ENCODE results near the gene VSTM2L.

Gene VSTM2L

GRCh38 chr20:37895166-37895565, 7.8 kb upstream of the VSTM2L start:
- TF ChIP-seq POLR2AphosphoS5 (IDR thresholded peaks at IDR 0.05; ENCODE audit: low read depth, low read length) (no peak), TAF1 (IDR thresholded peaks at IDR 0.05; ENCODE audit: borderline replicate concordance, insufficient read depth, low read length) (no peak), FOXP2 (optimal IDR thresholded peaks at IDR 0.05; ENCODE audit: borderline replicate concordance, extremely low read depth, extremely low read length, insufficient read depth) (no peak), REST (IDR thresholded peaks at IDR 0.05; ENCODE audit: insufficient read depth in 1 of 2, low read depth in 2 of 2, low read length in 2 of 2) (no peak), SIN3A (IDR thresholded peaks at IDR 0.05; ENCODE audit: borderline replicate concordance, insufficient read depth, low read length) (no peak)

- TF ChIP-seq SIN3A (IDR thresholded peaks at IDR 0.05; ENCODE audit: borderline replicate concordance, insufficient read depth, low read length) (no peak), TAF1 (IDR thresholded peaks at IDR 0.05; ENCODE audit: borderline replicate concordance, insufficient read depth, low read length) (no peak), POLR2AphosphoS5 (IDR thresholded peaks at IDR 0.05; ENCODE audit: low read depth, low read length) (no peak), FOXP2 (optimal IDR thresholded peaks at IDR 0.05; ENCODE audit: borderline replicate concordance, extremely low read depth, extremely low read length, insufficient read depth) (no peak), REST (IDR thresholded peaks at IDR 0.05; ENCODE audit: insufficient read depth in 1 of 2, low read depth in 2 of 2, low read length in 2 of 2) (no peak)
Measured at GRCh38 chr20:37896932-37897548, 5.9 kb upstream of the VSTM2L start.

GRCh38 chr20:37898233-37899104, 4.5 kb upstream of the VSTM2L start:
- no peak for TF ChIP-seq SIN3A (IDR thresholded peaks at IDR 0.05; ENCODE audit: borderline replicate concordance, insufficient read depth, low read length)

GRCh38 chr20:37899105-37900045, 3.6 kb upstream of the VSTM2L start:
- TF ChIP-seq FOXP2 (optimal IDR thresholded peaks at IDR 0.05; ENCODE audit: borderline replicate concordance, extremely low read depth, extremely low read length, insufficient read depth) (no peak), TAF1 (IDR thresholded peaks at IDR 0.05; ENCODE audit: borderline replicate concordance, insufficient read depth, low read length) (no peak), POLR2AphosphoS5 (IDR thresholded peaks at IDR 0.05; ENCODE audit: low read depth, low read length) (no peak)

GRCh38 chr20:37901240-37901639, 1.7 kb upstream of the VSTM2L start:
- TF ChIP-seq REST (IDR thresholded peaks at IDR 0.05; ENCODE audit: insufficient read depth in 1 of 2, low read depth in 2 of 2, low read length in 2 of 2): peak in 1 of 2 experiments; percentile 82; a peak in 2 of 4 replicates
- no peak for TF ChIP-seq SIN3A (IDR thresholded peaks at IDR 0.05; ENCODE audit: borderline replicate concordance, insufficient read depth, low read length)
